ENCODE measurements around the gene SLC37A1.
A peak's percentile ranks its signal among the peaks of the same experiment; 100 is the strongest.

The SLC37A1 gene

DNA sequence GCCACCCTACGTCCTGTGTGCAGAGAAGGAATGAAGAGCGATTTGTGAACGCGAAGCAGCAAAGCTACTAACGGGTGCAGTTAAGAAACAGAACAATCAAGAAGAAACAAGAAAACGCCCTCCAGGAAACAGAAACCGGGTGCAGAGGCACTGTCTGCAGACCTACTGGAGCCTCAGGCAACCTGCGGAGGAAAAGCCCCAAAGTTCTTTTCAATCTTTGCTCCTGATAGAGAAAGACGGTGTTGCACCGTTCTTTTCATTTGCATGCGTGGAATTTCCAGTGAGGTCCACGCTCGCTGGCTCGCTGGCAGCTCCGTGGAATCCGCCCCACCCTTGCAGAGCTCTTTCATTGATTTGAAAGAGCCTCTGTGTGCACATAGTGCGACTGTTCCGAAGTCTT is 102.8 kb downstream of the SLC37A1 start:
- peak overlapping the region; percentile 8 for H3K4me3 ChIP-seq
- TF ChIP-seq, protein P1, sequence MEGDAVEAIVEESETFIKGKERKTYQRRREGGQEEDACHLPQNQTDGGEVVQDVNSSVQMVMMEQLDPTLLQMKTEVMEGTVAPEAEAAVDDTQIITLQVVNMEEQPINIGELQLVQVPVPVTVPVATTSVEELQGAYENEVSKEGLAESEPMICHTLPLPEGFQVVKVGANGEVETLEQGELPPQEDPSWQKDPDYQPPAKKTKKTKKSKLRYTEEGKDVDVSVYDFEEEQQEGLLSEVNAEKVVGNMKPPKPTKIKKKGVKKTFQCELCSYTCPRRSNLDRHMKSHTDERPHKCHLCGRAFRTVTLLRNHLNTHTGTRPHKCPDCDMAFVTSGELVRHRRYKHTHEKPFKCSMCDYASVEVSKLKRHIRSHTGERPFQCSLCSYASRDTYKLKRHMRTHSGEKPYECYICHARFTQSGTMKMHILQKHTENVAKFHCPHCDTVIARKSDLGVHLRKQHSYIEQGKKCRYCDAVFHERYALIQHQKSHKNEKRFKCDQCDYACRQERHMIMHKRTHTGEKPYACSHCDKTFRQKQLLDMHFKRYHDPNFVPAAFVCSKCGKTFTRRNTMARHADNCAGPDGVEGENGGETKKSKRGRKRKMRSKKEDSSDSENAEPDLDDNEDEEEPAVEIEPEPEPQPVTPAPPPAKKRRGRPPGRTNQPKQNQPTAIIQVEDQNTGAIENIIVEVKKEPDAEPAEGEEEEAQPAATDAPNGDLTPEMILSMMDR (IDR thresholded peaks at IDR 0.05): no peak
- DNase-seq (ENCODE audit: low spot score): no peak
- H3K27ac ChIP-seq: no peak overlapping the region

DNA sequence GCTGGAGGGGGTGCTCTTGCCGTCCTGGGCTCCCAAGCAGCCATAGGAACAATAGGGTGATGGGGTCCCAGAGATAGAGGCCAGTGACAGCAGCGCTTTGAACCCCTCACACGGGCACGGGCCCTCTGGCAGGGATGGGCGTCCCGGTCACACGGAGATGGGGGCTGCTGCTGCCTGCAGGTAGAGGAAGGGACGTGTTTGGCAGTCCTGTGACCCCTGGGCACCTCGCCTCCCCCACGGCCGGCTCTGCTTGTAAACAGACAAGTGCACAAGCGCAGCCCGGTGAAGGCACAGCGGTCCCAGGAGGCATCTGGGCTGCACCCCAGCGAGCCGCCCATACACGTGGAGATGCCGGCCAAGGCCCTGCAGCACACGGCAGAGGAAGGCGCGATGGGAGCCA is 103.3 kb downstream of the SLC37A1 start:
- no peak overlapping the region for H3K27ac ChIP-seq
- no peak for DNase-seq (ENCODE audit: low spot score)
- TF ChIP-seq, protein P1 (IDR thresholded peaks at IDR 0.05): no peak
- no peak overlapping the region for H3K4me3 ChIP-seq

DNA sequence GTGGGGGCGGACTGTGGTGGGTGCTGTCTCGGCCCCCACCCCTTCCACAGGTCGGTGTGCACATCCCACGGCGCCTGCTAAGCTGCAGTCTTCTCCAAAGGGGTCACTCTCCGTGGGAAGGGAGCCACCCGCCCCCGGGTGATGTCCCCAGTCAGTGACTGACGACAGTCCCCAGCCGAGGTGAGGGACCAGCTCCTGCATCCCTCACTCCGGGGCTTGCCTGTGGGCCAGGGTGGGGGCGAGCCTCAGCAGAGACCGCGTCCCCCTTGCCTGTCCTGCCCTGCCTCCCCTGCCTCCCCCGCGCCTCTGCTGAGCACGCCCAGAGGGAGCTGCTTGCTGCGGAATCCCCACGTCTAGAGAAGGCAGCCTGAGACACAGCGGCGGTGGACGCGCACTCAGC is 103.8 kb downstream of the SLC37A1 start:
- TF ChIP-seq, protein P1 (IDR thresholded peaks at IDR 0.05): no peak
- Histone ChIP-seq H3K4me3 (no peak overlapping the region), H3K27ac (no peak overlapping the region)
- DNase-seq (ENCODE audit: low spot score): no peak

DNA sequence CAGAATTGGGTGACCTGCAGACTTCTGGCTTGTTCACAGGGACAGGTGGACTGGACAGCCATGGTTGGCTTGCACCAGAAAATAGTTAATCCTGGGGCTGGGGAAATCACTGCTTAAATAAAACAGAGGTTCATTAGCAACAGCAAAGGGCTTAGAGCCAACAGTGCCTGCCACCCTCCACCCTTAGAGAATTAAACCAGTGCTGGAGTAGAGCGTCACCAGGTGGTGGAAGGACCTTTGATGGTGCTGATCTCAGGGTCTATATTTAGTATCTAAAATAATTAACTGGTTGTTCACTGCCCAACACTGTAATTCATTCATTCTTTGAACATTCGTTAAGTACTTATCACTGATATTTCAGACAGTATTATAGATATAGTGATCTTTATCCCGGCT is 105.1 kb downstream of the SLC37A1 start:
- no peak for DNase-seq (ENCODE audit: low spot score)
- Histone ChIP-seq H3K4me3 (no peak overlapping the region), H3K27ac (no peak overlapping the region)
- TF ChIP-seq, protein P1 (IDR thresholded peaks at IDR 0.05): no peak

DNA sequence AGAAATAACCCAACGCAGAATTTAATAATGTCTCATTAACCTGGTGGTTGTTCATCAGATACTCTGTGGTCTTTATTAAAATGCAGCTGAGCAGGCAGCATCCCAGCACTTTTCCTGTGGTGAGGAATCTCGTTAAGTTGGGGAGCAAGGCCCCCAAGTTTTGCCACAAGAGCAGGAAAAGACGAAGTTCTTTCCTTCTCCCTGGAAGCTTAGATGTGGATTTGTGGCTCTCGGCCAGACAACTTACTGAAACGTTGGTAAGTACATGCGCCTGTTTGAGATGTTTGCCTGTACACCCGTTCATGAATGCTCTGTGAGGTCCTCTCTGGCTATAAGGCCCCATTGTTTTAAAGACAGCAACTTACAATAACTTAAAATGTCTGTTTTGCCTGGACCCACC is 105.5 kb downstream of the SLC37A1 start:
- H3K4me3 ChIP-seq: no peak overlapping the region
- TF ChIP-seq, protein P1 (IDR thresholded peaks at IDR 0.05): no peak
- no peak for DNase-seq (ENCODE audit: low spot score)
- no peak overlapping the region for H3K27ac ChIP-seq

DNA sequence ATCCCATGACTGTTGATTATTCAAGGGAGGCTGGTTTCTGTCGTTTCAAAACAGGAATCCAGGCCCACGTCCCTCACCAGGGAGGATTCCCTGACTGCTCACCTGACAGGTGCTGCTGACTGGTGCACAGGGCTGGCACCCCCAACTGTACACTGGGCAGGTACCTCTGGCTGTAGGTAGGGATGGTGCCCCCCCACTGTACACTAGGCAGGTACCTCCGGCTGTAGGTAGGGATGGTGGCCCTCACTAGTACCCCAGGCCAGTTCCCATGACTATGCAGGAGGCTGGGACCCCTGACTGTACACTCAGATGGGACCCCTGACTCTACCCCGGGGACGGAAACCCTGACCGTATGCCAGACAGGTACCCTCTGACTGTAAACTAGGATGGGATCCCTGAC is 106.2 kb downstream of the SLC37A1 start:
- TF ChIP-seq, protein P1 (IDR thresholded peaks at IDR 0.05): no peak
- H3K4me3 ChIP-seq: no peak overlapping the region
- H3K27ac ChIP-seq: no peak overlapping the region
- DNase-seq (ENCODE audit: low spot score): no peak

DNA sequence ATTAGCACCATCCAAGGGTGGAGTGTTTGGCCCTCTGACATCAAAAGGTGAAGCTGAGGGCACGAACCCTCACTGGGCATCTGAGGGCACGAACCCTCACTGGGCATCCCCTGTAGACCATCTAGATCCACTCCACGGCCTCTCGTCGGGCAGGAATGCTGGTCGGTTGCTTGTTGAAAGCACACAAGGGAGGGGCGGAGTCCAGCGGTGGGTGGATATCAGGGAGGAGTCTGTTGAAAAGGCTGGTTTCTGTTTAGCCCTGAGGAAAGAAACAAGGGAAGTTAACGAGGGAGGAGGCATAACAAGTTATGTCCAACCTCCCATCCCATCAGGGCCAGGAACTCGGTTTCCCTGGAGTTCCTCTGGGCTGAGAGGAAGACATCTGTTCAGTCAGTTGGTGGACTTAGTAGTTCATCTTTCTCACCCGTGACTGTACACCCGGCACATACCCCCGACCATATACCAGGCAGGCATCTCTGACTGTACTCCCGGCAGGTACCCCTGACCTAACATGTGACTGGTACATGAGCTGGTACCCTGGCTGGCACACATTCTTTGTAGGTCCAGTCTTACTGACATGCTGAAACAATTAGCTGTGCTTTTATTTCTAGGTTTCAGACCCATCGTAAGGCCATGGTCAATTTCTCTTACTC is 107.6 kb downstream of the SLC37A1 start:
- DNase-seq (ENCODE audit: low spot score): no peak
- H3K27ac ChIP-seq: no peak overlapping the region
- TF ChIP-seq, protein P1 (IDR thresholded peaks at IDR 0.05): no peak
- H3K4me3 ChIP-seq: no peak overlapping the region

All from coronary artery (tissue), 2 donors.